GM10266 (cell line): ENCODE measurements around the gene ENDOU.
A peak's percentile ranks its signal among the peaks of the same experiment; 100 is the strongest.

Experiments used
- DNase-seq: peaks from one replicate; pipeline ENCODE4 v3.0.0; 2012; ENCODE audit errors: extremely low spot score
- CTCF ChIP-seq: IDR thresholded peaks from 2 replicates; pipeline ENCODE4 v1.5.1; 2012; ENCODE audit warnings: mild to moderate bottlenecking, low read depth; ENCODE audit not compliant: control insufficient read depth, insufficient read depth; ENCODE audit errors: missing control alignments

Gene ENDOU

GRCh38 chr12:47709671-47710070 lies 15.6 kb downstream of the ENDOU start:
- DNase-seq, result no peak
- no peak for TF ChIP-seq CTCF

- TF ChIP-seq CTCF, result no peak
- no peak for DNase-seq
Observed at GRCh38 chr12:47709237-47709636, 16.1 kb downstream of the ENDOU start.

- TF ChIP-seq CTCF, result no peak
- no peak for DNase-seq
Observed at GRCh38 chr12:47707905-47708543, 17.3 kb downstream of the ENDOU start.

- no peak for DNase-seq
- no peak for TF ChIP-seq CTCF
Observed at GRCh38 chr12:47707355-47707754, 17.9 kb downstream of the ENDOU start.

GRCh38 chr12:47705566-47706425 lies 19.5 kb downstream of the ENDOU start, which contains the start of gene RPAP3:
Gene RPAP3 (minus strand): TSS chr12:47706030. CDS start chr12:47702840, 3,190 bp downstream.
- DNase-seq, result peak; percentile 93
- TF ChIP-seq CTCF, result peak; percentile 50

GRCh38 chr12:47705229-47705565 lies 20.1 kb downstream of the ENDOU start:
- TF ChIP-seq CTCF, result no peak
- no peak for DNase-seq

- TF ChIP-seq CTCF, result no peak
- no peak for DNase-seq
Observed at GRCh38 chr12:47704719-47705118, 20.6 kb downstream of the ENDOU start.
